ENCODE data around the gene NEK8.

NEK8 gene

GRCh38 chr17:28744104-28744971 lies 15.8 kb downstream of the NEK8 start:
- peak in 1 of 3 donors; percentile 73 for DNase-seq (ENCODE audit: low read depth in 3 of 3, low spot score in 1 of 3)

GRCh38 chr17:28744972-28745785 lies 16.6 kb downstream of the NEK8 start:
- DNase-seq (ENCODE audit: low read depth in 3 of 3, low spot score in 1 of 3), result no peak

- DNase-seq (ENCODE audit: low read depth in 3 of 3, low spot score in 1 of 3), result no peak
Observed at GRCh38 chr17:28745786-28746411, 17.3 kb downstream of the NEK8 start.

GRCh38 chr17:28746611-28747050 lies 18.0 kb downstream of the NEK8 start:
- no peak for DNase-seq (ENCODE audit: low read depth in 3 of 3, low spot score in 1 of 3)

- no peak for DNase-seq (ENCODE audit: low read depth in 3 of 3, low spot score in 1 of 3)
Observed at GRCh38 chr17:28747051-28747691, 18.6 kb downstream of the NEK8 start.

GRCh38 chr17:28747801-28748750 lies 19.5 kb downstream of the NEK8 start:
- DNase-seq (ENCODE audit: low read depth in 3 of 3, low spot score in 1 of 3), result no peak

- DNase-seq (ENCODE audit: low read depth in 3 of 3, low spot score in 1 of 3), result no peak
Observed at GRCh38 chr17:28748852-28749515, 20.4 kb downstream of the NEK8 start.

GRCh38 chr17:28749516-28750177 lies 21.1 kb downstream of the NEK8 start:
- no peak for DNase-seq (ENCODE audit: low read depth in 3 of 3, low spot score in 1 of 3)

GRCh38 chr17:28750178-28751047 lies 21.8 kb downstream of the NEK8 start:
- peak; percentile 67 to 81 (median 76) for DNase-seq (ENCODE audit: low read depth in 3 of 3, low spot score in 1 of 3)

GRCh38 chr17:28751600-28752366 lies 23.2 kb downstream of the NEK8 start:
- no peak for DNase-seq (ENCODE audit: low read depth in 3 of 3, low spot score in 1 of 3)

- no peak for DNase-seq (ENCODE audit: low read depth in 3 of 3, low spot score in 1 of 3)
Observed at GRCh38 chr17:28755486-28755885, 26.9 kb downstream of the NEK8 start.

- DNase-seq (ENCODE audit: low read depth in 3 of 3, low spot score in 1 of 3), result no peak
Observed at GRCh38 chr17:28756049-28756804, 27.6 kb downstream of the NEK8 start.

- no peak for DNase-seq (ENCODE audit: low read depth in 3 of 3, low spot score in 1 of 3)
Observed at GRCh38 chr17:28758411-28759121, 30.0 kb downstream of the NEK8 start.

GRCh38 chr17:28759256-28759865 lies 30.8 kb downstream of the NEK8 start:
- DNase-seq (ENCODE audit: low read depth in 3 of 3, low spot score in 1 of 3), result no peak

All from stimulated activated CD4-positive, alpha-beta T cell treated with anti-CD3 and anti-CD28 coated beads, TNF-alpha, amount 100 ng/mL, for 1 hour (primary cell).